ENCODE data around the gene JAZF1.
A peak's percentile ranks its signal among the peaks of the same experiment; 100 is the strongest.

JAZF1 gene

DNA sequence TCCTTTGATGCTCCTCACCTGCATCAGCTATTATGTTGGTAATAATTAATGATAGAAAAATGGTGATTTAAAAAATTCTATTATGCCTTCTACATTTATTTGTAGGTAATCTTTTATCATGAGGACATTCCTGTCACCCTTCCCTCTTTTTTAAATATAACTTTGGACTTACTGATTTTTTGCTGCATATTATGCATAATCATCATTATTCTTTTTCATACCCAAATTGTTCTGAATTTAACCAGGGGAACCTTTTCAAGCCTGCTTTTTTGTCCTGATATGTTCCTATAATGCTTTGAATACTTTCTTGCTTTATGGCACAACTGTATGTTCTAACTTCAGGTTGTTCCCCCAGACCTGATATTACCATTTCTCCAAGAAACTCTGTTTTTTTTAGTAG is 392.2 kb downstream of the JAZF1 start:
- no peak for DNase-seq

- DNase-seq, result peak; percentile 35
Observed at GRCh38 chr7:27784399-27785053, 396.1 kb downstream of the JAZF1 start.

DNA sequence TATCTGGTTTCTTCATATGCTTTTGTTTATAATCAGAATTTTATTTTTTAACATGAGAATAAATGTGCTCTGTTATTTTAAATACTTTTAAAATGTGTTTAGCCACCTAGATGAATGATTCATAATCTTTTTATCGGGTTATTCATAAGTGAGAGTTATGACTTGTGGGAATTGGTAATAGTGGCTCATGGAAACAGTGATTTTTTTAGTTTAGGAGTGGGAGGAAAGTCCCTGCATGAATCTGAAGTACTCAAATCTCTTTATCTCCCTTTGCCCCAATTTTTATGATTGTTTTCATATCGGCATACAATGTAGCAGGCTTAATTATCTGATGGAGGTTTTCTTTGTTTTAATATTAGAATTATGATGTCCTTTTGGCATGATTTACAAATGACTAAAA is 397.7 kb downstream of the JAZF1 start:
- no peak for DNase-seq

DNA sequence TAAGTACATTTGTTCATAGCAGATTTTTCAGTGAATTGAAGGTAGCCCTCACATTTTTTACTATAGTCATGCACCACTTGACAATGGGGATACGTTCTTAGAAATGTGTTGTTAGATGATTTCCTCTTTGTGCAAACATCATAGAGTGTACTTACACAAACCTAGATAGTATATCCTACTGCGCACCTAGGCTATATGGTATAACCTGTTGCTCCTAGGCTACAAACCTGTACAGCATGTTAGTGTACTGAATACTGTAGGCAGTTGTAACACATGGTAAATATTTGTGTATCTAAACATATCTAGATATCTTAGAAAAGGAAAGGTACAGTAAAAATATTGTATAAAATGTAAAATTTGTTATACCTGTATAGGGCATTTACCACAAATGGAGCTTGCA is 399.4 kb downstream of the JAZF1 start:
- DNase-seq, result no peak

All from kidney glomerular epithelial cell (primary cell).